Activated T-cell treated with anti-CD3 and anti-CD28 coated beads for 4 hours (primary cell): ENCODE measurements around the gene TSTD2.

ENCODE experiments used
- DNase-seq: peaks from one replicate; pipeline ENCODE4 v3.0.0-alpha.2; 2020

Gene TSTD2

GRCh38 chr9:97632985-97633858 lies at the start of gene TSTD2, which contains the start of gene NCBP1:
Gene TSTD2, minus strand, starts transcription at chr9:97633368. Its CDS starts 5,806 bp downstream, at chr9:97627562.
Gene NCBP1, plus strand, starts transcription at chr9:97633821. Its CDS starts 61 bp downstream, at chr9:97633882.
- peak; percentile 91 for DNase-seq

- no peak for DNase-seq
Measured at GRCh38 chr9:97682242-97682641, 49.1 kb upstream of the TSTD2 start.

- no peak for DNase-seq
Measured at GRCh38 chr9:97675655-97676054, 42.5 kb upstream of the TSTD2 start.

GRCh38 chr9:97673922-97674321 lies 40.8 kb upstream of the TSTD2 start:
- no peak for DNase-seq

GRCh38 chr9:97672403-97672802 lies 39.2 kb upstream of the TSTD2 start:
- DNase-seq = no peak

- DNase-seq = no peak
Measured at GRCh38 chr9:97670586-97670985, 37.4 kb upstream of the TSTD2 start.

GRCh38 chr9:97668485-97668884 lies 35.3 kb upstream of the TSTD2 start:
- DNase-seq = no peak

- no peak for DNase-seq
Measured at GRCh38 chr9:97666907-97667686, 33.9 kb upstream of the TSTD2 start.

- DNase-seq = no peak
Measured at GRCh38 chr9:97665742-97666141, 32.6 kb upstream of the TSTD2 start.

- no peak for DNase-seq
Measured at GRCh38 chr9:97660847-97661246, 27.7 kb upstream of the TSTD2 start.

- DNase-seq = no peak
Measured at GRCh38 chr9:97660340-97660739, 27.2 kb upstream of the TSTD2 start.

- DNase-seq = no peak
Measured at GRCh38 chr9:97659771-97660170, 26.6 kb upstream of the TSTD2 start.

GRCh38 chr9:97658707-97659106 lies 25.5 kb upstream of the TSTD2 start:
- no peak for DNase-seq

- DNase-seq = no peak
Measured at GRCh38 chr9:97651646-97652045, 18.5 kb upstream of the TSTD2 start.

GRCh38 chr9:97647996-97648395 lies 14.8 kb upstream of the TSTD2 start:
- DNase-seq = no peak

- no peak for DNase-seq
Measured at GRCh38 chr9:97645720-97646119, 12.6 kb upstream of the TSTD2 start.

GRCh38 chr9:97640325-97640724 lies 7.2 kb upstream of the TSTD2 start:
- DNase-seq = no peak

- no peak for DNase-seq
Measured at GRCh38 chr9:97638666-97639065, 5.5 kb upstream of the TSTD2 start.

GRCh38 chr9:97636903-97637302 lies 3.7 kb upstream of the TSTD2 start:
- no peak for DNase-seq

GRCh38 chr9:97635026-97635425 lies 1.9 kb upstream of the TSTD2 start:
- no peak for DNase-seq

GRCh38 chr9:97633859-97634490 lies 807 bp upstream of the TSTD2 start:
- no peak for DNase-seq

- peak; percentile 1 for DNase-seq
Measured at GRCh38 chr9:97632248-97632984, 752 bp downstream of the TSTD2 start.

- no peak for DNase-seq
Measured at GRCh38 chr9:97630591-97630990, 2.6 kb downstream of the TSTD2 start.
